ENCODE results near the gene OGFR. TPM values are rescaled to one million over a fixed set of nuclear protein-coding genes. Genes with fewer than 3 reads are reported as not detected.

The OGFR gene
- total RNA-seq, 1 experiment from 2014 or later = 31.0 TPM

DNA sequence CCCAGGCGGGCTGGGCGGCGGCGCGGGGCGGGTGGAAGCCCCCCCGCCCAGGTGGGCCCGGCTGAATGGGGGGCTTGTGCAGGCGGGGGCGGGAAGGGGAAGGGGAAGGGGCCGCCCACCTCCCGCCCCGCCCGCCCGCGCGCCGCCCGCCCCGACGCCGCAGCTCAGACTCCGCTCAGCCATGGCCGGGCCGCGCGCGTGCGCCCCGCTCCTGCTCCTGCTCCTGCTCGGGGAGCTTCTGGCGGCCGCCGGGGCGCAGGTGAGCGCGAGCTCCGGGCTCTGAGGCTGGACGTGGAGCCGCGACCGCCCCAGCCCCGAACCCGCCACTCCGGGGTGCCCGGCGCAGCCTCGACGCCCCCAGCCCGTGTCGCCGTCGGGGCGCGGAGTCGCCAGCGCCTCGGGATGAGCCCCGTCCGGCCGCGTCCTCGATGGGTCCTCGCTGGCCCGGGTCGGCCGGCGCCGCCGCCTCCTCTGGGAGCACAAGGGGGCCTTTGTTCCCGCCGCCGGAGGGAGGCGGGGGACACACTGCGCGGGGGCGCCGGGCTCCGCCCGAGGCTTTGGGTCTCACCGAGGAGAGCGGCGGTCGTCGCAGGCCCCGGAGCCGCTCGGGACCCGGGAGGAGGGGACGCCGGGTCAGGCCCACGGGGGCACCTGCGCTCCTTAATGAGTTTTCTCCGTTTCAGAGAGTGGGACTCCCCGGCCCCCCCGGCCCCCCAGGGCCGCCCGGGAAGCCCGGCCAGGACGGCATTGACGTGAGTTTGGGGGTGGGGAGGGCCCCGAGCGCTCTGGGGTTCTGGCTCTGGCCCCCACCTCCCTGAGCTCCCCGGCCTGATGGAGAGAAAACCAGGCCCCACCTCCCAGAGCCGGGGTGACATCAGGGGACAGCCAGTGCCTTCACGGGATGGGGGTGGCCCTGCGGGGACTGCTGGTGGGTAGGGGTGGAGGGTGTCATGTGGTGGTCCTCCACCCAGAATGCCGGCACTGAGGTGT, 12.5 kb downstream of the OGFR start, which contains the start of gene COL9A3:
Gene COL9A3 (plus strand): TSS at position 167 of the 990 bp plus-strand sequence. CDS start 15 bp downstream, at position 182.
- intact Hi-C loops (cut with micrococcal nuclease) = no loop called here
- no peak for DNase-seq (ENCODE audit: unreplicated experiment)
- no peak within 1 kb of the TSS for H3K4me3 Mint-ChIP-seq (ENCODE audit: unreplicated experiment)
- H3K36me3 Mint-ChIP-seq (ENCODE audit: insufficient read depth, unreplicated experiment) = peaks cover 9% of the 10 kb centered on the region
- H3K27me3 Mint-ChIP-seq (ENCODE audit: insufficient read depth, unreplicated experiment) = no peaks in the 10 kb centered on the region
- ChIA-PET POLR2A (interaction anchor here (1.1 to 1.8 kb wide), 3 partner anchors 15 to 21 kb away, joined by 3 to 7 read pairs (median 3); partner anchors contain the start of gene MRGBP), CTCF (interaction anchor here (0.6 to 4.8 kb wide), 2 partner anchors 9 to 114 kb away, joined by 3 to 25 read pairs; no protein-coding TSS in a partner anchor)
- H3K27ac Mint-ChIP-seq (ENCODE audit: low read depth, unreplicated experiment) = no peak within 1 kb of the TSS
- peaks cover 7% of the 10 kb centered on the region for H3K4me1 Mint-ChIP-seq (ENCODE audit: insufficient read depth, unreplicated experiment)
- BruUV-seq (replicated peaks) = no TSS peak
- H3K9me3 Mint-ChIP-seq (ENCODE audit: unreplicated experiment) = no peaks in the 10 kb centered on the region
- TF ChIP-seq, protein P1, sequence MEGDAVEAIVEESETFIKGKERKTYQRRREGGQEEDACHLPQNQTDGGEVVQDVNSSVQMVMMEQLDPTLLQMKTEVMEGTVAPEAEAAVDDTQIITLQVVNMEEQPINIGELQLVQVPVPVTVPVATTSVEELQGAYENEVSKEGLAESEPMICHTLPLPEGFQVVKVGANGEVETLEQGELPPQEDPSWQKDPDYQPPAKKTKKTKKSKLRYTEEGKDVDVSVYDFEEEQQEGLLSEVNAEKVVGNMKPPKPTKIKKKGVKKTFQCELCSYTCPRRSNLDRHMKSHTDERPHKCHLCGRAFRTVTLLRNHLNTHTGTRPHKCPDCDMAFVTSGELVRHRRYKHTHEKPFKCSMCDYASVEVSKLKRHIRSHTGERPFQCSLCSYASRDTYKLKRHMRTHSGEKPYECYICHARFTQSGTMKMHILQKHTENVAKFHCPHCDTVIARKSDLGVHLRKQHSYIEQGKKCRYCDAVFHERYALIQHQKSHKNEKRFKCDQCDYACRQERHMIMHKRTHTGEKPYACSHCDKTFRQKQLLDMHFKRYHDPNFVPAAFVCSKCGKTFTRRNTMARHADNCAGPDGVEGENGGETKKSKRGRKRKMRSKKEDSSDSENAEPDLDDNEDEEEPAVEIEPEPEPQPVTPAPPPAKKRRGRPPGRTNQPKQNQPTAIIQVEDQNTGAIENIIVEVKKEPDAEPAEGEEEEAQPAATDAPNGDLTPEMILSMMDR (IDR thresholded peaks at IDR 0.05; ENCODE audit: unreplicated experiment) = no peak

DNA sequence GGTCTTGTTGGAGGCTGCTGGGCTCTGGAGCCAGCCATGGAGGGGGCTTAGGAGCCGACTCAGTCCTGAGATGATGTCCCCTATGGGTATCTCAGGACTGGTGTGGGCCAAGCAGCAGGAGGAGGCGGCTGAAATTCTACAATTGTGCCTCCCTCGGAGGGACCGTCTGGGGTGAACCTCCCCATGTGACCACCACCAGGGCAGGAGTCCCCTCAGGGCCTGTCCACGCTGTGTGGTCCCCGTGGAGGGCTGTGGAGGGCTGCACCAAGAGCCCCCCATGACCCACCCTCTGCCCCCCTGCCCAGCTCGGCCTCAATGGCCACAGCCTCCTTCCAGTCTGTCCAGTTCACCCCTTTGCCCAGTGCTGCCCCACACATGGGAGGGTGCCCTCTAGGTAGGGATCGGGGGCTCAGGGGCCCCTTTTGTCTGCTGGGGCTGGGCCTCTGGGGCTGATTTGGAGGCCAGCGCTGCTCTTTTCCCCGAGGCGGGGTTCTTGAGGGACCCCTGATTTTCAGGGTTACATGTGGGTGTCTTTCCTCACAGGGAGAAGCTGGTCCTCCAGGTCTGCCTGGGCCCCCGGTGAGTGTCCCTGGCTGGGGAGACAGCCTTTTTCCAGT, 13.4 kb downstream of the OGFR start:
- H3K4me1 Mint-ChIP-seq (ENCODE audit: insufficient read depth, unreplicated experiment) = peaks cover 7% of the 10 kb centered on the region
- CTCF ChIA-PET = interaction anchor here (0.6 to 4.8 kb wide), 3 partner anchors 10 to 517 kb away, joined by 3 to 25 read pairs (median 3); no protein-coding TSS in a partner anchor
- H3K4me3 Mint-ChIP-seq (ENCODE audit: unreplicated experiment) = no peak overlapping the region
- no peak overlapping the region for H3K27ac Mint-ChIP-seq (ENCODE audit: low read depth, unreplicated experiment)
- no TSS peak for BruUV-seq (replicated peaks)
- TF ChIP-seq, protein P1 (IDR thresholded peaks at IDR 0.05; ENCODE audit: unreplicated experiment) = no peak
- H3K36me3 Mint-ChIP-seq (ENCODE audit: insufficient read depth, unreplicated experiment) = peaks cover under 1% of the 10 kb centered on the region
- no peak for DNase-seq (ENCODE audit: unreplicated experiment)
- POLR2A ChIA-PET = interaction anchor here (1.1 to 1.2 kb wide), 2 partner anchors 20 to 22 kb away, joined by 3 read pairs; partner anchors contain the start of gene MRGBP
- no peaks in the 10 kb centered on the region for H3K9me3 Mint-ChIP-seq (ENCODE audit: unreplicated experiment)
- intact Hi-C loops (cut with micrococcal nuclease) = no loop called here
- no peaks in the 10 kb centered on the region for H3K27me3 Mint-ChIP-seq (ENCODE audit: insufficient read depth, unreplicated experiment)

DNA sequence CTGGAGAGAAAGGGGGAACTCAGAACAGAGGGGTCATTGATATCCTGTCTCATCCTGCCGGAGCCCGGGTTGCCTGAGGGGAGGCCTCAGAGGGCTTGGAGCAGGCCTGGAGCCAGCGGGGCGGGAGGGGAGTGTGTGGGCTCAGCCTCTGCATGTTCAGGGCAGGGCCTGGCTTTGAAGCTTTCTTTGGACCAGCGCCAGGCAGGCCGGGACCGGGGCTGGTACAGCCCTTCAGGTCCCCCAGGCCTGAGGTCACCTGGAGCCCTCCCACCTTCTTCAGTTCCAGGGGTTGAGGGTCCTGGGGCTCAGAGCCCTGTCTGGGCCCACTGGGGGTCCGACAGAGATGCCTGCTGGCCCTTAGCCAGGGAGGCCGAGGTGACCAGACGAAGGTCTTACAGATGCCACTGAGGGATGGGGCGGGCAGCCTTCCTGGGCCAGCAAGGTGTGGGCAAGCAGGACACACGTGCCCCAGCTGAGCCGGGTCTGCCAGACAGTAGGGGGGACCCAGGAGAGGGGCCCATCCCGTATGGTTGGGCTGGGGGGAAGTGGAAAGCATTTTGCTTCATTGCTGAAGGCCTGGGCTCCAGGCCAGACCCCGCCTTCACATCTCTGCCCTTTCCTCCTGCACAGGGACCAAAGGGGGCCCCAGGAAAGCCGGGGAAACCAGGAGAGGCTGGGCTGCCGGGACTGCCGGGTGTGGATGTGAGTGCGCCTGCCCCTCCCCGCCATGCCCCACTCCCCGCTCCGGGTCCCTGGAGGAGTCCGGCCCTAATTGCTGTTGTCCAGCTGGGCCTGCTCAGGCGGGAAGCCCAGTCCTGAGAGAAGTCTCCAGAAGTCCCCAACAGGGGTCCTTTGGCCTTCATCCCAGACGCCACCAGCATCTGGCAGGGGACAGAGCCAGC, 14.2 kb downstream of the OGFR start:
- Mint-ChIP-seq H3K4me1 (ENCODE audit: insufficient read depth, unreplicated experiment) (peaks cover 7% of the 10 kb centered on the region), H3K27ac (ENCODE audit: low read depth, unreplicated experiment) (peak overlapping the region; percentile 35), H3K4me3 (ENCODE audit: unreplicated experiment) (no peak overlapping the region), H3K9me3 (ENCODE audit: unreplicated experiment) (no peaks in the 10 kb centered on the region), H3K27me3 (ENCODE audit: insufficient read depth, unreplicated experiment) (no peaks in the 10 kb centered on the region), H3K36me3 (ENCODE audit: insufficient read depth, unreplicated experiment) (no peaks in the 10 kb centered on the region)
- intact Hi-C loops (cut with micrococcal nuclease) = no loop called here
- TF ChIP-seq, protein P1 (IDR thresholded peaks at IDR 0.05; ENCODE audit: unreplicated experiment) = no peak
- no TSS peak for BruUV-seq (replicated peaks)
- ChIA-PET POLR2A (interaction anchor here (1.1 to 1.2 kb wide), 4 partner anchors 20 to 36 kb away, joined by 3 to 4 read pairs (median 3); partner anchors contain the start of gene MRGBP), CTCF (interaction anchor here (0.6 to 4.8 kb wide), 3 partner anchors 11 to 517 kb away, joined by 3 to 25 read pairs (median 3); no protein-coding TSS in a partner anchor)
- peak; percentile 77 for DNase-seq (ENCODE audit: unreplicated experiment)
